ENCODE results near the gene UBE2H.
"Not testable (repeated sequence)": the region's sequence is repeated elsewhere in the genome, so short reads cannot be mapped to it uniquely, and the experiment has no call there.

Gene UBE2H

DNA sequence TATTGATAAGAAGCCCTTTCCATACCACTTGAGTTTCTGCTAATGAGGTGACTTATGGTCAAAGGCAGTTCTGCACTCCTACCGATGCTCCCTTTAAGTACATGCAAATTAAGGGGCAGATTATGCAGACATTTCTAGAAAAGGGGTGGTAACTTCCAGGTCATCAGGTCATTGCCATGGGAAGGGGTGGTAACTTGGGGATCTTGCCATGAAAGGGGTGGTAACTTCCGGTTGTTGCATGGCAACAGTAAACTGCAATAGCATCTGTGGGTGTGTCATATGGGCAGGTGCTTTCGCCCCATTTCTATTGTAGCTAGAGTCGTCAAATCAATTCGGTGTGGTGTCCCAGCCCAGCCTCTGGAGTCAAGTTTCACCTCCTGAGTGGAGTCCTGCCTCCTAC lies 150.9 kb downstream of the UBE2H start:
- H3K4me3 ChIP-seq (ENCODE audit: low read length): no peak overlapping the region
- no peak for TF ChIP-seq ZNF274 (IDR thresholded peaks at IDR 0.05; ENCODE audit: low read depth, low read length)

DNA sequence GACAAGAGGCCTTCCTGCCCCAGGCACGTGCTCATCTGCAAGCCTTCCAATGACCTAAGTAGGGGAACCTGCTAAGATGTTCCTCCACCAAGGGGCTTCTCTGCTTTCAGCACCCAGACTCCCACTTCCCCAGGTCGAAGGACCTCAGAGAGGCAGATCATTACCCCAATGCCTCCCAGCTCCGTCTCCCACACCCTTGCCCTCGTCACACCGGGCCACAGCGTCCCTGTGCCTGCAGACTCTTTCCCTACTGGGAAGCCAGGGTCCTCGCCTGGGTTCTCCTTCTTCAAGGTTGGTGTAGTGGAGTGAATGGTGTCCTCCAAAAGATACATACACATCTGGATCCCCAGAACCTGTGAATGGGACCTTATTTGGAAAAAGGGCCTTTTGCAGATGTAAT lies 151.9 kb downstream of the UBE2H start:
- TF ChIP-seq ZNF274 (IDR thresholded peaks at IDR 0.05; ENCODE audit: low read depth, low read length): no peak
- H3K4me3 ChIP-seq (ENCODE audit: low read length): no peak overlapping the region

DNA sequence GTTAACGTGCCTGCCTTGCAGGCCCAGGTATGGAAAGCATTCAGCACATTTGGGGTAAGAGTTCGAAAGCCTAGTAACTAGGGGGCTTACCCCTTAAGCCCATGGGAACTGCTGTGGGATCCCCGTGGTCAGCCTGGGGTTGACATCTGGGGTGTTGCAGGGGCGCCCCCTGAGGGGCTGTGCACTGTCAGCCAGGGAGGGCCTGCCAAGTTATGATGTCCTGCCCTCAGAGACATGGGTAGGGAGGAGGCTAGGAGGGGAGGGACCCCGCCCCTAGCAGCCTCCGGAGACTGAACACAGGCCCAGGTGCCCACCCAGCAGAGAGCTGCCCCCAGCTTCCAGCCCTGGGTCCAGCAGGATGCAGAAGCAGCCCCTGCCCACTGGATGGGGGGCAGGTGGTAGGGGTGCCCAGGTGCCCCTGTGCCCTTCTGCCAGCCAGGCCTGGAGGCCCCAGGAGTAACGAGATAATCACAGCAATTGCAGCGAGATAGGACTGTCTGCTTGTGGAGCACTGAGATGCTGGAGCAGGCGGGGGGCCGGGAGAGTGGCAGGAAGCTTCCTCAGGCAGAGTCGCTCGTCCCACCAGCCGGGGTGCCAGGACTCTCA lies 153.3 kb downstream of the UBE2H start:
- no peak for TF ChIP-seq ZNF274 (IDR thresholded peaks at IDR 0.05; ENCODE audit: low read depth, low read length)
- H3K4me3 ChIP-seq (ENCODE audit: low read length): no peak overlapping the region

DNA sequence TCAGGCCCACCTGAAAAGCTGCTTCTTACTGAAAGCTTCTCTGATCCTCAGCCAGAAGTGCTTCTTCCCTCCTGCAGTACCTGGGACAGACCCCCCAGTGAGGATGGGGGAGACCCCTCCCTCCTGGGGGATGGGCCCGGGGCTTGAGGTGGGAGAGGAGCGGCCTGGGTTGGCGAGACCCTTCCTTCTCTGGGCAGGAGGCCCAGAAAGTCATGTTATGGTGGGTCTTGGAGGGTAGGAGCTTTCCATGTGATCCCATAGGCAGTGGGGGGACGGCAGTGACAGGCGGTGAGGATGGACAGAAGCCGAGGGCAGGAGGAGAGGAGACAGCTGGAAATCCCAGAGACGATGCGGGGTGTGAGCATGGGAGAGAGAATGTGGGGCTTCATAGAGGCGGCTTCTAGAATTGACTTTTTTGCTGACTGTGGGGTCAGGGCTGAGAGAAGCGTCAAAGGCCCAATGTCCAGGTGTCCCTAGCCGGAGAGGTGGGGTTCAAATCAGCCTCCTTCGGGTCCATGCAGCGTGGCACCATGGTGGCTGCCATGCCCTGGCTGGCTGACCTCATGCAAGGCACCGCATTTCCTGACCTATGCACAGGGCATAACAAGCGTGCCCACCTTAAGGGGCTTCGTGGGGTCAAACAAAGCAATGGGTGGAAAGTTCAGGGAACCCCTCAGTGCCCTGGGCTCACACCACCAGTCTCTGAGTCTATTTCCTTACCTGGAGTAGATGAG lies 154.0 kb downstream of the UBE2H start:
- H3K4me3 ChIP-seq (ENCODE audit: low read length): no peak overlapping the region
- no peak for TF ChIP-seq ZNF274 (IDR thresholded peaks at IDR 0.05; ENCODE audit: low read depth, low read length)

DNA sequence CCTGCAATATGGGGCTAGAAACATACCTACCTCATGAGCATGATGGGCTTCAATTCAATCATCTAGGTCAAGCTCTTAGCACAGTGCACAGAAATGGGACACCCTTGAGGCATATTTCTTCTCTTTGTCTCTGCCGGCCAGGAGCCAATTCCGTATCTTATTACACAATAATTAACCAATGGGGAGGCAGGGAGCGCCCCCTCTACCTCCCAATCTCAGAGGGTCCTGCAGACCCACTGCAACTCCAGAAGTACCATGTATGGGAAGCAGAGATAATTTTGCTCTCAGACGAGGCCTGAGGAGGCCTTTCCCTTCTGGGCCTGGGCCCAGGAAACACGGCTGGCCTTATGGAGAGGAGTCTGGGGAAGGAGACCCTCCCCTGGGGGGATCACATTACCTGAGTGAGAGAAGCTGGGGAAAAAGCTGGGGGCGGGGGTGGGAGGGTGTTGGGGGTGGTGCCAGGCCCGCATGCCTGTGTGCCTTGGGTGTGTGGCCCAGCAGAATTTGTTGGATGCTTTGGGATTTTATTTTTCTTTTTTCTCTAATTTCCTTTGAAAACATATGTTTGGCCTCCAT lies 155.5 kb downstream of the UBE2H start:
- H3K4me3 ChIP-seq (ENCODE audit: low read length): no peak overlapping the region
- no peak for TF ChIP-seq ZNF274 (IDR thresholded peaks at IDR 0.05; ENCODE audit: low read depth, low read length)

DNA sequence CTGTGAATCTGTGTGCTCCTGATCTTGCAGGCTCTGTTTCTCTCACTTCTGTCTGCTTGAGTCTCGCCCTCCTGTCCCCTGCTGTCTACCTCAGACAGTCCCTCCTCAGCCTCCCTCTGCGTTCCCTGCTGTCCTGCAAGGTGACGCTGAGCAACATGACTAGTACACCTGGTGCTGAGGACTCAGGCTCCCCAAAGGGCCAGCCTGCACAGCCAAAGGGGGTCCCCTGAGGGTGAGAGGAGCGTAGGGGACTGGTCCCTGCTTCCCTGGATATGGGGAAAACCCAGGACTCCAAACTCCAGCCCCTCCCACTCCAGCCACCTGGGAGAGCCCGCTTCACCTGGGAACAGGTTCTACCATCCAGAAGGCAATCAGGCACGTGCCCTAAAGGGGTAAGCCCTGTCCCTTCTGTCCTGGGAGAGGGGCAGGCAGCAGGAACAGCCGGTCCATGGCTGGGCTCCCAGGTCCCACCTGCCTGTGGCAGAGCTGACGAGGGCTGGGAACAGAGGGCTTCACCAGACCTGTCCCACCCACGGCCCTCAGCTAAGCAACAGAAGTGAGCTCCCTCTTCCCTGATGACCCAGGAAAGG lies 156.5 kb downstream of the UBE2H start:
- TF ChIP-seq ZNF274 (IDR thresholded peaks at IDR 0.05; ENCODE audit: low read depth, low read length): no peak
- H3K4me3 ChIP-seq (ENCODE audit: low read length): no peak overlapping the region

DNA sequence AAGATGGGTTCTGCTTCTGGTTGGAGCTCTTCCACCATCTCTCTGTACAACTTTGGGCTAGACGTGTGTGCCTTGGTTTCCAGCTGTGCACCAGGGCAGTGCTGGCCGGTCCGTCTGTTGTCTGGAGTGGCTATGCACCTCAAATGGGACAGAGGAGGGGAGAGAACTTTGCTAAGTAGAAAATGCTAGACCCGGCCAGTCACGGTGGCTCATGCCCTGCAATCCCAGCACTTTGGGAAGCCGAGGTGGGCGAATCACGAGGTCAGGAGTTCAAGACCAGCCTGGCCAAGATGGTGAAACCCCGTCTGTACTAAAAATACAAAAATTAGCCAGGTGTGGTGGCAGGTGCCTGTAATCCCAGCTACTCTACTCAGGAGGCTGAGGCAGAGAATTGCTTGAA lies 158.3 kb downstream of the UBE2H start:
- H3K4me3 ChIP-seq (ENCODE audit: low read length): not testable (repeated sequence)

DNA sequence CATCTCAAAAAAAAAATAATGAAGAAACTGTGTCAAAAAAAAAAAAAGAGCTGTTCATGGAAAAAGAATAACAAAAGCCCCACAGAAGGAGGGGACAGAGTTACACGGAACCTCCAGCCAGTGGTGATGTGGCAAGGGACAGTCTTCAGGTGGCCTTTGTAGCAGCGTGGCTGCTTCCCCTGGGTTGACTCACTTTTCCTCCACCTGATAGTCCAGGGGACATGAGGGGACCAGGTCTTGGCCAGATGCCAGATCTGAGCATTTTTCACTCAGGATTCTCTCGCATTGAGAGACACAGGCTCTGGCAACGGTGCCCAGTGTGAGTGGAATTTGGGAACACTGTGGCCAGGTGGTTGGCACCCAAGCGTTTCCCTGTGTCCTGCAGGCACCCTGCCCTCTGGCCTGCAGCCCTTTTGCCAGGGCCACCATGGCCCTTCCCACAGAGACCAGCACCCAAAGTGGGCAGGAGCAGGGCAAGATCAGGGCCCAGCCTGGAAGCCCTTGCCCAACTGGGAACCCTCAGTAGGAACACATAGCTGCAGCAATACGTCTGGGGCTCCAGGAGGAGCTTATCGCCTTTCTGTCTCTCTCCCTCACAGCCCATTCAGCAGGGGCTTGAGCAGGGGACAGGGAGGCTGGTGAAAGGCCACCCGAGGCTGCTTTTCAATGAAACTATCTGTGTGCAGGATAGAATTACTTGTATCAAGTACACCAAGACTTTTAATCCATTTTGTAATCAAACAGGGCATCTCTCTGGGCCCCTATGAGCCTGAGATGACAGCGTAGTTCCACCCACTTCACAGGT lies 159.1 kb downstream of the UBE2H start:
- TF ChIP-seq ZNF274 (IDR thresholded peaks at IDR 0.05; ENCODE audit: low read depth, low read length): no peak
- no peak overlapping the region for H3K4me3 ChIP-seq (ENCODE audit: low read length)

DNA sequence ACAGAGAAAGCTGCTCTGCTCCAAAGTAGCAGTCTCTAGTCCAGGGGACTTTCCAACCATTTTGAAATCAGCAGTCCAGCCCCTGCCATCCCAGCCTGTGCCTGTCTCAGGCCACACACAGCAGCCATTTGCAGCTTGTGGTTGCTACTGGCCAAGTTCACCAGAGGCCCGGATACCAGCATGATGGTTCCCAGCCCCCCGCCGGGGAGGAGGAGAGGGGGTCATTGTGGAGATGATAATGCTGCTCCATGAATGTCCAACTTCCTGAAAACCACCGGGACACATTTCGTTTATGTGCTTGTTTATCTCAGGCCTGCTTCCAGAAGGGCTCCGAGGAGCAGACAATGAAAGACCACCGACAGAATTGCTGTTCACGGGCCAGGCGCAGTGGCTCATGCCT lies 160.0 kb downstream of the UBE2H start:
- TF ChIP-seq ZNF274 (IDR thresholded peaks at IDR 0.05; ENCODE audit: low read depth, low read length): no peak

DNA sequence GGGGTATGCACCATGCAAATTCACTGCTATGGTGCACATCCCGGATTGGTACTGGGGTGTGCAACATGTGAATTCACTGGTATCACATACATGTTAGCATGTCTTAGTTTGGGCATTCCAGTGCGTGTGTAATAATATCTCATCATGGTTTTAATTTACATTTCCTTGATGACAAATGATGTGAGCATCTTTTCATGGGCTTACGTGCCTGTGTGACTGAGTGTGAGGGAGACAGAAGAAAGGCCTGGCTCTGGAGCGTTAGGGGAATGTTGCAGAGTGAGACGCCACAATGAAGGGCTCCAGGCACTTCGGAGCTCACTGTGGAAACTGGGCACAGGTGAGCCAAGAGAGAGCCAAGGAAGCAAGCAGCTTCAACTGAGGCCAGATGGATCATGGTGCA lies 162.6 kb downstream of the UBE2H start:
- no peak for TF ChIP-seq ZNF274 (IDR thresholded peaks at IDR 0.05; ENCODE audit: low read depth, low read length)
- no peak overlapping the region for H3K4me3 ChIP-seq (ENCODE audit: low read length)

More for the DNA sequence above, 160.0 kb downstream of the UBE2H start:
- no peak overlapping the region for H3K4me3 ChIP-seq (ENCODE audit: low read length)

DNA sequence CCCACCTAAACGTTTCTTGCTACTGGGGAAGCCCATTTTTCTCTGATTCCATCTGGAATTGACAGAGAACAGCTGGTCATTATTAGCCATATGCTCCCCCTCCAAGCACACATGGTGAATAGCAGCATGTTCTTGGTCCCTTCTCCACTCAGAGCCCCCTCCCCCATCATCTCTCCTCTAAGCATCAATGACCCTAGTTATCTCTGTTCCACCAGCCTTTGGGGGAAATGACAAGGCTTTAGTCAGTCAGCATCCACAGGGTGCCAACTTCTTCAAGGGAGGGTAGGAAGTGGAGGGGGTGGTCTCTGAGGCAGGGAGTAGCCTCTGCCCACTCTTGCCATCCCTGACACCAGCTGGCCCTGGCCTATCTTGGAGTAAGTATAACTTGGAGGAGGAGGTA lies 163.1 kb downstream of the UBE2H start:
- no peak for TF ChIP-seq ZNF274 (IDR thresholded peaks at IDR 0.05; ENCODE audit: low read depth, low read length)
- H3K4me3 ChIP-seq (ENCODE audit: low read length): no peak overlapping the region

DNA sequence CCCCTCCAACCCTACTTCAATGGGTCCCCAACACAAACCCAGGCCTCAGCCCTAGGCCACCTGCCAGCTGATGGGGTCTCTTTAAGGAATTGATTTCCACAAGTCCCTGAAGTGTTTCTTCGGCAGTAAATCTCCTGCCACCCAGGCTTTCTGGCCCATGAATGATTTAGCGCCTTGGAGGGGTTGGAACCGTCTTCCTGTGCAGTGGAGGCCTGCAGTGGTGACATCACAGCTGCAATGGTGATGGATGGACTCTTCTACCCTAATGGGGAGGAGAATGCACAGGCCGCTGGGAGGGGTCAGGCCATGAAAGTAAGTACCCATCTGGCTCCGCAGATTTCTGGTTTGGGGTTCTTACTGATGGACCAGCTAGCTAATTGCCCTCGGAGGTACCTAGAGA lies 163.8 kb downstream of the UBE2H start:
- TF ChIP-seq ZNF274 (IDR thresholded peaks at IDR 0.05; ENCODE audit: low read depth, low read length): no peak
- no peak overlapping the region for H3K4me3 ChIP-seq (ENCODE audit: low read length)

DNA sequence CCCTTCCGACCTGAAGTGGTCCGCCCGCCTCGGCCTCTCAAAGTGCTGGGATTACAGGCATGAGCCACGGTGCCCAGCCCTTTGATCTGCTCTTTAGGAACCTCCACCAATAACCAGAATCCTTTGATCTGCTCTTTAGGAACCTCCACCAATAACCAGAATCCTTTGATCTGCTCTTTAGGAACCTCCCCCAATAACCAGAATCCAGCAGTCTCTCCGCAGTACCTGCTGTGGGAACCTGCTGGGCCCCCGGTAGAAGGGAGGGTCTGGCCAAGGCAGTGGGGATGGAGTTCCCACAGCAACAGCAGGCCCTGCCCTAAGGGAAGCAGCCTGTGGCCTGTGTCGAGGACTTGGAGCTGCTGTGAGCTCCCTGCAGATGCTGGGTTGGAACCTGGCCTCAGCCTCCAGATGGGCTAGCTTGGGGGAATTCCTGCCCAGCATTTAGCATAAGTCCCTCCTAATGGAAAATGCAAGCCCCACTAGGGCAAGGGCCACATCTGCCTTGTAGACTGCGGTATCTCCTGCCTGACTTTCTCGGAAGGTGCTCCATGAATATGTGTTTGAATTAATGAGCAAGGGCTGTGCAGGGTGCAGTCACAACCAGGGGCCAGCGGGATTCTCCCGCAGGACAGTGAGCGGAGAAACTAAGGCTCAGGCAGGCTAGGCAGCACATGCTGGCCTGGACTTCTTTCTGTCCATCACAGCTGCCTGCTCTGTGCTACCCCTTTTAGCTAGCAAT lies 165.8 kb downstream of the UBE2H start:
- no peak for TF ChIP-seq ZNF274 (IDR thresholded peaks at IDR 0.05; ENCODE audit: low read depth, low read length)

More for the DNA sequence above, 165.8 kb downstream of the UBE2H start:
- H3K4me3 ChIP-seq (ENCODE audit: low read length): no peak overlapping the region

Measured in GM08714 (cell line).